HCT116 (cell line): Measurements from ENCODE around the gene ANKHD1. TPM values are rescaled to one million over a fixed set of nuclear protein-coding genes. Genes with fewer than 3 reads are reported as not detected.
A peak's percentile ranks its signal among the peaks of the same experiment; 100 is the strongest.

Experiments used
- ATAC-seq: fragments of 200-7000 bp; cut with Tn5 transposase; 2 replicates; pipeline ENCODE4 v1.9.1; 2020; ENCODE audit warnings: mild to moderate bottlenecking, moderate library complexity
- BruUV-seq: library from RNA; stranded (reverse); fragments of 400-500 nt; replicated peaks from 2 replicates; lab custom pipeline; 2021; lab: Mats Ljungman, UMichigan
- CTCF ChIA-PET: fragments of 300-600 bp; sonication (Branson Sonifier 250); formaldehyde crosslinking; loops from one replicate; lab custom pipeline; 2021; ENCODE audit warnings: antibody characterized with exemption; lab: Charles Lee
- POLR2A ChIA-PET: fragments of 300-600, 350-600 bp; sonication (Branson Sonifier 250); formaldehyde crosslinking; loops from one replicate; lab custom pipeline; 2021; ENCODE audit warnings: antibody characterized with exemption; lab: Charles Lee
- RAD21 ChIA-PET, 2 experiments: fragments of 300-600 bp; sonication (Branson Sonifier 250); formaldehyde crosslinking; loops; one replicate each; lab custom pipeline; 2023; ENCODE audit warnings: low total read pairs in 2 of 2; ENCODE audit not compliant: uncharacterized antibody in 2 of 2, unreplicated experiment in 2 of 2, low non-redundant PET in 1 of 2; lab: Charles Lee
- DNase-seq: peaks from one replicate; pipeline ENCODE4 v3.0.0-alpha.2; 2010; ENCODE audit warnings: low read depth, low spot score
- H2AFZ ChIP-seq: fragments of 200-600 bp; shearing (Covaris generic), sonication (generic); 2 replicates; pipeline ENCODE4 v1.6.1; 2017; ENCODE audit warnings: low read depth, mixed run types, mixed read lengths, antibody characterized with exemption, low read length; ENCODE audit not compliant: poor library complexity, severe bottlenecking
- H3K27ac ChIP-seq: 2 replicates; pipeline ENCODE4 v1.5.1; 2012; ENCODE audit warnings: low read depth, low read length
- H3K27me3 ChIP-seq: fragments of 200-600 bp; sonication (generic); 2 replicates; pipeline ENCODE4 v1.6.1; 2016; ENCODE audit warnings: mixed run types, low read length, mixed read lengths; ENCODE audit not compliant: insufficient read depth
- H3K36me3 ChIP-seq, 2 experiments: fragments of 200-500 bp in 1 of 2; fragments of 200-600 bp in 1 of 2; sonication (Bioruptor generic) in 1 of 2; sonication (generic) in 1 of 2; 2 replicates each; pipeline versions ENCODE4 v1.5.1 to v1.6.1; 2014 to 2016; ENCODE audit warnings: low read length in 2 of 2, inconsistent platforms in 1 of 2, mixed read lengths in 1 of 2, mixed run types in 1 of 2; ENCODE audit not compliant: insufficient read depth in 2 of 2, control insufficient read depth in 1 of 2
- H3K4me1 ChIP-seq, 2 experiments: fragments of 200-600 bp in 1 of 2; sonication (generic) in 1 of 2; 2 replicates each; pipeline versions ENCODE4 v1.5.1 to v1.6.1; 2012 to 2017; ENCODE audit warnings: low read length in 2 of 2, inconsistent platforms in 1 of 2, mild to moderate bottlenecking in 1 of 2, mixed read lengths in 1 of 2, mixed run types in 1 of 2, moderate library complexity in 1 of 2; ENCODE audit not compliant: insufficient read depth in 2 of 2, control insufficient read depth in 1 of 2
- H3K4me2 ChIP-seq: fragments of 200-600 bp; sonication (generic); 2 replicates; pipeline ENCODE4 v1.6.1; 2017; ENCODE audit warnings: mixed run types, low read length, mixed read lengths
- H3K4me3 ChIP-seq, 2 experiments: fragments of 200-600 bp in 1 of 2; sonication (generic) in 1 of 2; replicated peaks in 1 of 2; 2 replicates each; pipeline ENCODE4 v1.5.1; 2011 to 2016; ENCODE audit warnings: low read length in 2 of 2, control low read depth in 1 of 2, low read depth in 1 of 2, mild to moderate bottlenecking in 1 of 2, mixed read lengths in 1 of 2, mixed run types in 1 of 2
- H3K79me2 ChIP-seq: fragments of 200-600 bp; sonication (generic); 2 replicates; pipeline ENCODE4 v1.6.1; 2017; ENCODE audit warnings: mild to moderate bottlenecking, mixed run types, low read length, moderate library complexity, mixed read lengths; ENCODE audit not compliant: insufficient read depth
- H3K9ac ChIP-seq: fragments of 200-600 bp; sonication (generic); 2 replicates; pipeline ENCODE4 v1.6.1; 2016; ENCODE audit warnings: low read length, mixed read lengths
- H3K9me2 ChIP-seq: fragments of 200-600 bp; sonication (generic), shearing (Covaris generic); 2 replicates; pipeline ENCODE4 v1.6.1; 2017; ENCODE audit warnings: mixed run types, mild to moderate bottlenecking, moderate library complexity; ENCODE audit not compliant: insufficient read depth
- H3K9me3 ChIP-seq, 2 experiments: fragments of 200-500 bp in 1 of 2; fragments of 200-600 bp in 1 of 2; sonication (Bioruptor generic) in 1 of 2; sonication (generic) in 1 of 2; 2 replicates each; pipeline ENCODE4 v1.6.1; 2014 to 2017; ENCODE audit warnings: low read length in 2 of 2, mixed read lengths in 2 of 2, inconsistent platforms in 1 of 2, low read depth in 1 of 2, mild to moderate bottlenecking in 1 of 2, mixed run types in 1 of 2, moderate library complexity in 1 of 2; ENCODE audit not compliant: control insufficient read depth in 1 of 2, insufficient read depth in 1 of 2
- H4K20me1 ChIP-seq: fragments of 200-600 bp; sonication (generic), shearing (Covaris generic); 2 replicates; pipeline ENCODE4 v1.6.1; 2017; ENCODE audit warnings: mixed run types, mild to moderate bottlenecking, moderate library complexity; ENCODE audit not compliant: insufficient read depth
- CBX3 ChIP-seq: IDR thresholded peaks from 2 replicates; pipeline ENCODE4 v1.6.1; 2012; ENCODE audit warnings: low read depth
- CEBPB ChIP-seq: IDR thresholded peaks from 2 replicates; pipeline ENCODE4 v1.6.1; 2012; ENCODE audit warnings: low read depth
- EZH2phosphoT487 ChIP-seq: fragments of 200-600 bp; IDR thresholded peaks from 2 replicates; pipeline ENCODE4 v1.6.1; 2018; ENCODE audit warnings: antibody characterized with exemption, borderline replicate concordance
- JUND ChIP-seq: IDR thresholded peaks from 2 replicates; pipeline ENCODE4 v1.6.1; 2012
- POLR2A ChIP-seq: IDR thresholded peaks from 2 replicates; pipeline ENCODE4 v1.7.0; 2011; ENCODE audit warnings: borderline replicate concordance; ENCODE audit not compliant: insufficient read depth, insufficient read length; ENCODE audit errors: extremely low read depth
- POLR2AphosphoS5 ChIP-seq: IDR thresholded peaks from 2 replicates; pipeline ENCODE4 v1.6.1; 2011; ENCODE audit warnings: mild to moderate bottlenecking, low read depth, low read length, moderate library complexity
- SIN3A ChIP-seq: IDR thresholded peaks from 2 replicates; pipeline ENCODE4 v1.6.1; 2012; ENCODE audit warnings: low read depth
- SRF ChIP-seq: IDR thresholded peaks from 2 replicates; pipeline ENCODE4 v1.6.1; 2012; ENCODE audit warnings: low read depth
- TCF7L2 ChIP-seq: IDR thresholded peaks from 2 replicates; pipeline ENCODE4 v1.7.0; 2011; ENCODE audit warnings: borderline replicate concordance, inconsistent platforms; ENCODE audit not compliant: insufficient read depth, insufficient read length; ENCODE audit errors: extremely low read depth
- YY1 ChIP-seq: IDR thresholded peaks from 2 replicates; pipeline ENCODE4 v1.6.1; 2011; ENCODE audit warnings: low read length, low read depth, moderate library complexity, mild to moderate bottlenecking; ENCODE audit not compliant: insufficient replicate concordance; ENCODE audit errors: extremely low read depth
- ZFX ChIP-seq: fragments of 450-650 bp; IDR thresholded peaks from 2 replicates; pipeline ENCODE4 v1.6.1; 2017
- intact Hi-C: fragments of 100-400 bp; cut with micrococcal nuclease; formaldehyde crosslinking; loops from 2 replicates; pipeline ENCODE4 v1.10.0; 2022
- total RNA-seq: library from RNA; stranded (reverse); gene quantifications from one replicate; pipeline ENCODE4 v1.2.1, GENCODE V29; 2021; ENCODE audit not compliant: unreplicated experiment
- TF ChIP-seq, protein P1 (sequence below): IDR thresholded peaks from 2 replicates; pipeline ENCODE4 v1.6.1; 2012; ENCODE audit warnings: low read depth
- TF ChIP-seq, protein P2 (sequence below): IDR thresholded peaks from 2 replicates; pipeline ENCODE4 v1.6.1; 2012
- TF ChIP-seq, protein P3 (sequence below), 3 experiments: fragments of 200-600 bp in 1 of 3; sonication (generic) in 1 of 3; IDR thresholded peaks in 2 of 3; conservative IDR thresholded peaks in 1 of 3; 2 replicates each; pipeline ENCODE4 v1.5.1; 2012 to 2017; ENCODE audit warnings: low read depth in 2 of 3, low read length in 2 of 3, antibody characterized with exemption in 1 of 3, borderline replicate concordance in 1 of 3, control low read depth in 1 of 3, mild to moderate bottlenecking in 1 of 3, mixed read lengths in 1 of 3, mixed run types in 1 of 3, moderate library complexity in 1 of 3; ENCODE audit not compliant: insufficient read depth in 1 of 3
- TF ChIP-seq, protein P4 (sequence below): IDR thresholded peaks from 2 replicates; pipeline ENCODE4 v1.6.1; 2011; ENCODE audit warnings: mild to moderate bottlenecking, low read length, moderate library complexity; ENCODE audit not compliant: insufficient replicate concordance; ENCODE audit errors: extremely low read depth

The ANKHD1 gene
- total RNA-seq, 1 experiment from 2014 or later: 80.8 TPM

DNA sequence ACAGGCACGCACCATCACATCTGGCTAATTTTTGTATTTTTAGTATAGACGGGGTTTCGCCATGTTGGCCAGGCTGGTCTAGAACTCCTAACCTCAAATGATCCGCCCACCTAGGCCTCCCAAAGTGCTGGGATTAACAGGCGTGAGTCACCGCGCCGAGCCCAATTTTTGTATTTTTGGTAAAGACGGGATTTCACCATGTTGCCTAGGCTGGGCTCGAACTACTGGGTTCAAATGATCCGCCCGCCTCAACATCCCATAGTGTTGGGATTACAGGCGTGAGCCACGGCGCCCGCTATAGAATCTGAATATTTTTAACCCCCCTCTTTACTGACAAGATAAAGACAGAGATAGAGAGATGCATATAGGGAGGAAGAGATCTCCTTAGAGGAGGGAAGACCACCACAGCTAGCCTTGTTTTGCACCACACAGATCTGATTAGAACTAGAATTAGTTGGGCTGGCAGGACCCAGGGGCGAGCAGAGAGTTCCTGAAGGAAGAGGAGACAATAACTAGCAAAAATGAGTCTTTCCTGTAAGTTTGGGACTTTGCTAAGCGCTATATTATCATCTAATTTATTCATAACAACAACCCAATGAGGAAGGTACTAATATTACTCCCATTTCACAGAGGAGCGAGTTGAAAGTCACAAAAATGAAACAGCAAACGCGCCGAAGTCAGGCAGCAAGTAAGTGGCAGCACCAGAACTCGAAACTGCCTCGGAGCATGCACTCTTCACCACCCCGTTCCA is 1.5 kb upstream of the ANKHD1 start (continued):
- TF ChIP-seq, protein P1, sequence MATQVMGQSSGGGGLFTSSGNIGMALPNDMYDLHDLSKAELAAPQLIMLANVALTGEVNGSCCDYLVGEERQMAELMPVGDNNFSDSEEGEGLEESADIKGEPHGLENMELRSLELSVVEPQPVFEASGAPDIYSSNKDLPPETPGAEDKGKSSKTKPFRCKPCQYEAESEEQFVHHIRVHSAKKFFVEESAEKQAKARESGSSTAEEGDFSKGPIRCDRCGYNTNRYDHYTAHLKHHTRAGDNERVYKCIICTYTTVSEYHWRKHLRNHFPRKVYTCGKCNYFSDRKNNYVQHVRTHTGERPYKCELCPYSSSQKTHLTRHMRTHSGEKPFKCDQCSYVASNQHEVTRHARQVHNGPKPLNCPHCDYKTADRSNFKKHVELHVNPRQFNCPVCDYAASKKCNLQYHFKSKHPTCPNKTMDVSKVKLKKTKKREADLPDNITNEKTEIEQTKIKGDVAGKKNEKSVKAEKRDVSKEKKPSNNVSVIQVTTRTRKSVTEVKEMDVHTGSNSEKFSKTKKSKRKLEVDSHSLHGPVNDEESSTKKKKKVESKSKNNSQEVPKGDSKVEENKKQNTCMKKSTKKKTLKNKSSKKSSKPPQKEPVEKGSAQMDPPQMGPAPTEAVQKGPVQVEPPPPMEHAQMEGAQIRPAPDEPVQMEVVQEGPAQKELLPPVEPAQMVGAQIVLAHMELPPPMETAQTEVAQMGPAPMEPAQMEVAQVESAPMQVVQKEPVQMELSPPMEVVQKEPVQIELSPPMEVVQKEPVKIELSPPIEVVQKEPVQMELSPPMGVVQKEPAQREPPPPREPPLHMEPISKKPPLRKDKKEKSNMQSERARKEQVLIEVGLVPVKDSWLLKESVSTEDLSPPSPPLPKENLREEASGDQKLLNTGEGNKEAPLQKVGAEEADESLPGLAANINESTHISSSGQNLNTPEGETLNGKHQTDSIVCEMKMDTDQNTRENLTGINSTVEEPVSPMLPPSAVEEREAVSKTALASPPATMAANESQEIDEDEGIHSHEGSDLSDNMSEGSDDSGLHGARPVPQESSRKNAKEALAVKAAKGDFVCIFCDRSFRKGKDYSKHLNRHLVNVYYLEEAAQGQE: no peak

DNA sequence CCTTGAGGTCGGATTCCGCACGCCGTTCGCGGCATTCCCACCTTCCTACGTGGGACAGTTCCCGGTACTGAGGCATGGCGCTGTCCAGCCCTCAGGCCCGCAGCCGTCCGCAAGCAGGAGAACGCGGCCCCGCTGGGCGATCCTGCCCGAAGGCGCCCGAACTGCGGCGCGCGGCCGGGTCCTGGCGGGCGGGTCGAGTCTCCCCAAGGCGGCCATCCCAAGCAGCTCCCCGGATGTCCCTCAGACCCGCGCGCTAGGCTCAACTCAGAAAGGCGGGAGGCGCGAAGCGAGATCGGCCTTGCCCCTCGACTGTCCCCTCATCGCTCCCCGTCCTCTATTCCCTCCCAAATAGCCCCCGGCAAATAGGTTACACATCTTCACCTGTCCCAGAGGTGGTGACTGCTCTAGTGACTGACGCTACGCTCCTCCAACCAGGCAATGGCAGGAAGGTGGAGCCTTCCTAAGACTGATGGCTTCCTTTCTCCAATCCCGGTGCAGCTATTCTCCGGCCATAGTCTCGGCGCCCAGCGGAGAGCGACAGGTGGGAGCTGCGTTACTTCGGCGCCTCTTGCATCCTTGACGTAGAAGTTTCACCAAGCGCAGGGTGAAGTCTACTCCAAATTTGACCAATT is 787 bp upstream of the ANKHD1 start:
- Histone ChIP-seq H3K4me3 (peak overlapping the region; percentile 56 to 86), H3K9me3 (no peaks in the 10 kb centered on the region), H4K20me1 (peaks cover 12% of the 10 kb centered on the region; the same call in 1 of the 2 replicates), H3K4me2 (peak overlapping the region; percentile 98), H3K36me3 (no peaks in the 10 kb centered on the region), H2AFZ (peak overlapping the region; percentile 75), H3K9me2 (no peaks in the 10 kb centered on the region), H3K9ac (peak overlapping the region; percentile 72), H3K4me1 (peaks cover 23 to 28% of the 10 kb centered on the region in 2 experiments), H3K27ac (peak overlapping the region; percentile 68), H3K27me3 (no peaks in the 10 kb centered on the region), H3K79me2 (peaks cover 57% of the 10 kb centered on the region)
- intact Hi-C loops: loop anchor here (2.0 kb wide), 2 partner anchors 300 to 318 kb away; partner anchors contain the start of gene ZMAT2
- no TSS peak for BruUV-seq
- RAD21 ChIA-PET: no interaction called here
- POLR2A ChIA-PET: interaction anchor here (0.8 to 1.6 kb wide), 14 partner anchors 8 to 322 kb away, joined by 3 to 6 read pairs (median 3); partner anchors contain the start of gene HBEGF
- peak; percentile 98 for DNase-seq
- CTCF ChIA-PET: interaction anchor here (1.1 to 1.5 kb wide), 3 partner anchors 28 to 42 kb away, joined by 3 to 6 read pairs (median 6); no protein-coding TSS in a partner anchor
- peak; percentile 83 for ATAC-seq
- TF ChIP-seq, protein P2, sequence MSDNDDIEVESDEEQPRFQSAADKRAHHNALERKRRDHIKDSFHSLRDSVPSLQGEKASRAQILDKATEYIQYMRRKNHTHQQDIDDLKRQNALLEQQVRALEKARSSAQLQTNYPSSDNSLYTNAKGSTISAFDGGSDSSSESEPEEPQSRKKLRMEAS: no peak
- TF ChIP-seq EZH2phosphoT487 (no peak), SRF (no peak), TCF7L2 (no peak), CBX3 (no peak), POLR2A (peak; percentile 85), ZFX (peak; percentile 62; the same call in 1 of the 2 replicates), CEBPB (no peak), YY1 (peak; percentile 49), JUND (no peak), POLR2AphosphoS5 (peak; percentile 91), SIN3A (no peak)
- TF ChIP-seq, protein P3, sequence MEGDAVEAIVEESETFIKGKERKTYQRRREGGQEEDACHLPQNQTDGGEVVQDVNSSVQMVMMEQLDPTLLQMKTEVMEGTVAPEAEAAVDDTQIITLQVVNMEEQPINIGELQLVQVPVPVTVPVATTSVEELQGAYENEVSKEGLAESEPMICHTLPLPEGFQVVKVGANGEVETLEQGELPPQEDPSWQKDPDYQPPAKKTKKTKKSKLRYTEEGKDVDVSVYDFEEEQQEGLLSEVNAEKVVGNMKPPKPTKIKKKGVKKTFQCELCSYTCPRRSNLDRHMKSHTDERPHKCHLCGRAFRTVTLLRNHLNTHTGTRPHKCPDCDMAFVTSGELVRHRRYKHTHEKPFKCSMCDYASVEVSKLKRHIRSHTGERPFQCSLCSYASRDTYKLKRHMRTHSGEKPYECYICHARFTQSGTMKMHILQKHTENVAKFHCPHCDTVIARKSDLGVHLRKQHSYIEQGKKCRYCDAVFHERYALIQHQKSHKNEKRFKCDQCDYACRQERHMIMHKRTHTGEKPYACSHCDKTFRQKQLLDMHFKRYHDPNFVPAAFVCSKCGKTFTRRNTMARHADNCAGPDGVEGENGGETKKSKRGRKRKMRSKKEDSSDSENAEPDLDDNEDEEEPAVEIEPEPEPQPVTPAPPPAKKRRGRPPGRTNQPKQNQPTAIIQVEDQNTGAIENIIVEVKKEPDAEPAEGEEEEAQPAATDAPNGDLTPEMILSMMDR (IDR thresholded peaks at IDR 0.05 in 2 of 3, conservative IDR thresholded peaks at IDR 0.05 in 1 of 3; ENCODE audit: borderline replicate concordance in 1 of 3, insufficient read depth in 1 of 3, low read depth in 2 of 3, low read length in 2 of 3): no peak
- TF ChIP-seq, protein P4, sequence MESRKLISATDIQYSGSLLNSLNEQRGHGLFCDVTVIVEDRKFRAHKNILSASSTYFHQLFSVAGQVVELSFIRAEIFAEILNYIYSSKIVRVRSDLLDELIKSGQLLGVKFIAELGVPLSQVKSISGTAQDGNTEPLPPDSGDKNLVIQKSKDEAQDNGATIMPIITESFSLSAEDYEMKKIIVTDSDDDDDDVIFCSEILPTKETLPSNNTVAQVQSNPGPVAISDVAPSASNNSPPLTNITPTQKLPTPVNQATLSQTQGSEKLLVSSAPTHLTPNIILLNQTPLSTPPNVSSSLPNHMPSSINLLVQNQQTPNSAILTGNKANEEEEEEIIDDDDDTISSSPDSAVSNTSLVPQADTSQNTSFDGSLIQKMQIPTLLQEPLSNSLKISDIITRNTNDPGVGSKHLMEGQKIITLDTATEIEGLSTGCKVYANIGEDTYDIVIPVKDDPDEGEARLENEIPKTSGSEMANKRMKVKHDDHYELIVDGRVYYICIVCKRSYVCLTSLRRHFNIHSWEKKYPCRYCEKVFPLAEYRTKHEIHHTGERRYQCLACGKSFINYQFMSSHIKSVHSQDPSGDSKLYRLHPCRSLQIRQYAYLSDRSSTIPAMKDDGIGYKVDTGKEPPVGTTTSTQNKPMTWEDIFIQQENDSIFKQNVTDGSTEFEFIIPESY: no peak
